Kidney (tissue), 14 donors: ENCODE results near the gene CACNB4. TPM values are rescaled to one million over a fixed set of nuclear protein-coding genes. Genes with fewer than 3 reads are reported as not detected.

Source experiments
- DNase-seq, 5 donors: peaks; one replicate each; pipeline ENCODE4 v3.0.0-alpha.2; 2013 to 2020
- FAIRE-seq: peaks from 2 replicates; lab custom pipeline; 2012; peaks lifted over from hg19 to GRCh38; lab: Jason Lieb, UNC
- H3K27ac ChIP-seq, 2 donors: one replicate each; pipeline ENCODE4 v1.7.0; 2013; ENCODE audit warnings: low read depth in 2 of 2, low read length in 2 of 2, inconsistent platforms in 1 of 2
- H3K27me3 ChIP-seq: one replicate; pipeline ENCODE4 v1.7.1; 2013; ENCODE audit warnings: low read length, inconsistent platforms; ENCODE audit not compliant: control insufficient read depth, insufficient read depth
- H3K36me3 ChIP-seq, 3 donors: one replicate each; pipeline versions ENCODE4 v1.7.0 to v1.7.1; 2013; ENCODE audit warnings: low read length in 3 of 3, control low read depth in 1 of 3, inconsistent platforms in 1 of 3; ENCODE audit not compliant: insufficient read depth in 3 of 3, control insufficient read depth in 2 of 3
- H3K4me1 ChIP-seq, 3 donors: one replicate each; pipeline versions ENCODE4 v1.7.0 to v1.7.1; 2013; ENCODE audit warnings: low read length in 3 of 3, inconsistent platforms in 1 of 3, low read depth in 1 of 3; ENCODE audit not compliant: control insufficient read depth in 2 of 3, insufficient read depth in 2 of 3
- H3K4me3 ChIP-seq, 3 donors: one replicate each; pipeline versions ENCODE4 v1.7.0 to v1.8.1; 2013; ENCODE audit warnings: low read length in 3 of 3, control low read depth in 1 of 3, inconsistent platforms in 1 of 3
- H3K9ac ChIP-seq, 3 donors: one replicate each; pipeline versions ENCODE4 v1.7.0 to v1.7.1; 2013; ENCODE audit warnings: low read length in 3 of 3, control low read depth in 1 of 3, inconsistent platforms in 1 of 3
- H3K9me3 ChIP-seq, 3 donors: one replicate each; pipeline versions ENCODE4 v1.7.0 to v1.7.1; 2013; ENCODE audit warnings: low read length in 3 of 3, control low read depth in 1 of 3, inconsistent platforms in 1 of 3; ENCODE audit not compliant: control insufficient read depth in 2 of 3, insufficient read depth in 1 of 3
- intact Hi-C: fragments of 100-400 bp; cut with DNase I; formaldehyde crosslinking; loops from one replicate; pipeline ENCODE4 v1.11.1; 2022
- polyA plus RNA-seq: library from polyadenylated mRNA; stranded (reverse); fragments of 350-450 nt; fragmentation: Illumina TruSeq; extraction: RNeasy Lipid Tissue Mini Kit (QIAGEN cat#74804); gene quantifications from one replicate; pipeline ENCODE4 v1.2.3, GENCODE V29; 2014; ENCODE audit warnings: low read depth, low replicate concordance; ENCODE audit not compliant: insufficient read depth
- total RNA-seq: library from RNA; stranded (reverse); fragmentation: NEBNext Ultra II Directional; extraction: Animal tissue kit (Norgen Biotek cat#: 25700); gene quantifications from one replicate; pipeline ENCODE4 v1.2.1, GENCODE V29; 2021
- TF ChIP-seq, protein P1 (sequence below): IDR thresholded peaks from 3 replicates; pipeline ENCODE4 v1.5.1; 2012; ENCODE audit warnings: mild to moderate bottlenecking, moderate library complexity, borderline replicate concordance; ENCODE audit not compliant: insufficient read depth; ENCODE audit errors: extremely low read depth
- donor health status: control.
- donor health status: control.
- donor health status: control.
- donor health status: control.
- donor health status: control.
- donor health status: DM: yes; HTN: yes; CAD: no.
- donor health status: Normal renal cell carcinoma (clear cell type).

Gene CACNB4
- total and polyA plus RNA-seq, 2 donors from 2014 or later, result 1.3 to 2.2 TPM

DNA sequence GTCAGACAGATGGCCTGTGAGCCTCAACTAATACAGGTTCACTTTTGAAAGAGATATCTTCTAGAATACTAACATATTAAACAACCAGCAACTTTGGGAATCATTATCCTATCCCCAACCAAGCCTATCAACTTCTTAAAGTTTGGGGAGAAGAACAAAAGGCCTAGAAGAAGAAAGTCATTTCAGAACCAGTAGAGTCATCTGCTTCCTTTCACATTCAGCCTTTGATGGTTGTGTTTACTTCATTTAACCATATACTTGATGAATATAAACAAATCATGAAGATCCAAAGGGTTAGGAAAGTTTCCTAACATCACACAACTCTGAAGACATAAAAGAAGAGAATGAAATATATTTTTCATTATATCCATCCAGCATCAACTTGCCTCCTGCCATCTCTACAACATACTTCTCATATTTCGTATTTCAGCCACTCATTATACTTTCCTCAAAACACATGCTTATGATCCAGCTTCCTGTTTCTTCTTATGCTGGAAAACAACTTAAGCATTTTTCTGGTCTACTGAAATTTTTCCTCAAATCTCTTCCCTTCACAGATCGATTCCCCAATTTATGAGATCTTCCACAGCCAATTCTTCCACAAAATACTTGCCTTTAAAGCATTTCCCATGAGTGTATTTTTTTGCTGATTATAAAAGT lies 114.3 kb downstream of the CACNB4 start:
- intact Hi-C loops, result no loop called here
- H3K4me1 ChIP-seq, result no peaks in the 10 kb centered on the region
- DNase-seq (no peak), FAIRE-seq (no peak)
- H3K4me3 ChIP-seq, result no peak overlapping the region
- no peak overlapping the region for H3K27ac ChIP-seq
- TF ChIP-seq, protein P1, sequence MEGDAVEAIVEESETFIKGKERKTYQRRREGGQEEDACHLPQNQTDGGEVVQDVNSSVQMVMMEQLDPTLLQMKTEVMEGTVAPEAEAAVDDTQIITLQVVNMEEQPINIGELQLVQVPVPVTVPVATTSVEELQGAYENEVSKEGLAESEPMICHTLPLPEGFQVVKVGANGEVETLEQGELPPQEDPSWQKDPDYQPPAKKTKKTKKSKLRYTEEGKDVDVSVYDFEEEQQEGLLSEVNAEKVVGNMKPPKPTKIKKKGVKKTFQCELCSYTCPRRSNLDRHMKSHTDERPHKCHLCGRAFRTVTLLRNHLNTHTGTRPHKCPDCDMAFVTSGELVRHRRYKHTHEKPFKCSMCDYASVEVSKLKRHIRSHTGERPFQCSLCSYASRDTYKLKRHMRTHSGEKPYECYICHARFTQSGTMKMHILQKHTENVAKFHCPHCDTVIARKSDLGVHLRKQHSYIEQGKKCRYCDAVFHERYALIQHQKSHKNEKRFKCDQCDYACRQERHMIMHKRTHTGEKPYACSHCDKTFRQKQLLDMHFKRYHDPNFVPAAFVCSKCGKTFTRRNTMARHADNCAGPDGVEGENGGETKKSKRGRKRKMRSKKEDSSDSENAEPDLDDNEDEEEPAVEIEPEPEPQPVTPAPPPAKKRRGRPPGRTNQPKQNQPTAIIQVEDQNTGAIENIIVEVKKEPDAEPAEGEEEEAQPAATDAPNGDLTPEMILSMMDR, result no peak
- H3K27me3 ChIP-seq, result no peaks in the 10 kb centered on the region
- no peak overlapping the region for H3K9ac ChIP-seq
- no peaks in the 10 kb centered on the region for H3K9me3 ChIP-seq
- H3K36me3 ChIP-seq, result no peaks in the 10 kb centered on the region

DNA sequence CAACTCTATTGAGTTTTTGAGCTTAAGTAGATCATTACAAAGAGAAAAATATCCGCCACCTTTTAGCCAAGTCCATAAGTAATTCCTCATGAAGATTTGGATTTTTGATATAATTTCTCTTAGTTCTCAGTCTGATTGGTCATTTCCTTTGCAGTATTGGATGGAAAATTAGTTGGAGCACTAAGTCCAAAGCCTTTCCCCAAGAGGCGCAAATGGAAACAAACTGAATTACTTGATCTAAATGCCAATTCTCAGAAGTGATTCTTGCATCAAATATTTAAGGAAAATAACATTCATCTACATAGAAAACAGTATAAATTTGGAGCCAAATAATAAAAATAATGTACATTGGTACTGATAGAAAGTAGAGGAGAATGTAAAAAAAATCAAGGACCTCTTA lies 115.6 kb downstream of the CACNB4 start:
- DNase-seq (no peak), FAIRE-seq (no peak)
- H3K27me3 ChIP-seq, result no peaks in the 10 kb centered on the region
- no peak overlapping the region for H3K4me3 ChIP-seq
- H3K36me3 ChIP-seq, result no peaks in the 10 kb centered on the region
- no peaks in the 10 kb centered on the region for H3K4me1 ChIP-seq
- TF ChIP-seq, protein P1, result no peak
- H3K27ac ChIP-seq, result no peak overlapping the region
- no peak overlapping the region for H3K9ac ChIP-seq
- H3K9me3 ChIP-seq, result no peaks in the 10 kb centered on the region
- intact Hi-C loops, result no loop called here

DNA sequence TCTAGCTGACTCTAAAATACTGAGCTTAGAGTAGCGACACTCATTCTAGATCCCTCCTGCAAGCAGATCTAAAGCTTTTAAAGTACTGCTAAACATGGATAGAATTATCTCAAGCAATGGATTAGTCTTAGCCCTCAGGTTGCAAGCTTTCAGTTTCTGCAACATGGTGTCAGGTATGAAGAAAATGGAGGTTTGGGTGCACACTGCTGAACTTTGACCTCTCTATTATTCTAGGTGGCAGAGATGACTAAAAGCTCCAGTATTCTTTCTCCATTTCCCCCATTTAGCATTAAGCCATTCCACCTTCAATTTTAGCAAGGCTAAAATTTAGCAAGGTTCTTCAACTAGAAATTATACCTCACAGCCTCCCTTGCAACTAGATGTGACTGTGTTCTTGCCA lies 117.0 kb downstream of the CACNB4 start:
- FAIRE-seq (no peak), DNase-seq (no peak)
- Histone ChIP-seq H3K36me3 (no peaks in the 10 kb centered on the region), H3K9me3 (no peaks in the 10 kb centered on the region), H3K27me3 (no peaks in the 10 kb centered on the region), H3K4me3 (no peak overlapping the region), H3K4me1 (no peaks in the 10 kb centered on the region), H3K9ac (no peak overlapping the region), H3K27ac (no peak overlapping the region)
- TF ChIP-seq, protein P1, result no peak
- intact Hi-C loops, result no loop called here

DNA sequence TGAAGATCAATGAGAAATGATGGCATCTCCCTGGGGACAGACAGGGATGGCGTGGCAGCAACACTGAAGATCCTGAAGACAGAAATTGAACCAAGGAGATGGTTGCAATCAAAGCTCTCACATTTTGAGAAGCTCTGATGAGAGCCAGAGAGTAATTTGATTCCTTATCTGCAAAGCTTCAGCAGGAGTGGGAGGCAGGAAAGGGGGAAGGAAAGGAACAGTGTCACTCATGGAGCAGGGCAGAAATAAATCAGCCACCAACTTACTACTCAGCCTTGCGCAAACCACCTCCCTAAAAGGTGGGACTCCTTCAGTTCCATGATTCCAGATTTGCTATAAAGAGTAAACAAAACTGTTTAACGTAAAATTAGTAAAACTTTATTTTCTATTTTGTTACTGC lies 119.2 kb downstream of the CACNB4 start:
- Histone ChIP-seq H3K4me3 (no peak overlapping the region), H3K4me1 (peaks cover 0 to 5% (median 3%) of the 10 kb centered on the region in 3 donors), H3K36me3 (no peaks in the 10 kb centered on the region), H3K27ac (no peak overlapping the region), H3K9me3 (no peaks in the 10 kb centered on the region), H3K27me3 (no peaks in the 10 kb centered on the region), H3K9ac (no peak overlapping the region)
- intact Hi-C loops, result no loop called here
- TF ChIP-seq, protein P1, result no peak
- DNase-seq (no peak), FAIRE-seq (no peak)
